HepG2 (cell line): Measurements from ENCODE around the gene RASA3. TPM values are rescaled to one million over a fixed set of nuclear protein-coding genes. Genes with fewer than 3 reads are reported as not detected.

Experiments used
- ATAC-seq: fragments of 200-7000 bp; cut with Tn5 transposase; 3 replicates; pipeline ENCODE4 v1.9.1; 2020; ENCODE audit warnings: mild to moderate bottlenecking, moderate library complexity
- BruUV-seq: library from RNA; stranded (reverse); fragments of 400-500 nt; replicated peaks from 2 replicates; lab custom pipeline; 2021; lab: Mats Ljungman, UMichigan
- CTCF ChIA-PET: fragments of 300-600 bp; formaldehyde crosslinking; extraction: SDS; loops from one replicate; lab custom pipeline; 2021; ENCODE audit warnings: low total read pairs, inconsistent platforms, low intra/inter-chr PET ratio; lab: Yijun Ruan, JAX
- POLR2A ChIA-PET: fragments of 350-600 bp; sonication (Branson Sonifier 250); formaldehyde crosslinking; loops from one replicate; lab custom pipeline; 2020; ENCODE audit warnings: antibody characterized with exemption, inconsistent platforms; lab: Yijun Ruan, JAX
- DNase-seq: peaks from one replicate; pipeline ENCODE4 v3.0.0-alpha.2; 2015; ENCODE audit warnings: low spot score
- FAIRE-seq: peaks from 3 replicates; lab custom pipeline; 2011; peaks lifted over from hg19 to GRCh38; lab: Jason Lieb, UNC
- H2AFZ ChIP-seq: one replicate; pipeline ENCODE4 v1.6.1; 2011; ENCODE audit warnings: low read length, inconsistent platforms
- H3K27ac ChIP-seq: fragments of 300-600 bp; 3 replicates; pipeline ENCODE4 v1.8.0; 2011; ENCODE audit warnings: mixed run types, mild to moderate bottlenecking, mixed read lengths, low read length, inconsistent platforms; ENCODE audit not compliant: insufficient read depth; ENCODE audit errors: extremely low read length
- H3K27me3 ChIP-seq, 2 experiments: fragments of 200-600 bp in 1 of 2; 2 replicates in 1 of 2; 3 replicates in 1 of 2; pipeline versions ENCODE4 v1.6.0 to v1.8.0; 2011; ENCODE audit warnings: low read length in 2 of 2, mild to moderate bottlenecking in 2 of 2, moderate library complexity in 2 of 2, inconsistent platforms in 1 of 2; ENCODE audit not compliant: insufficient read depth in 2 of 2, control insufficient read depth in 1 of 2
- H3K36me3 ChIP-seq, 2 experiments: fragments of 200-600 bp in 1 of 2; replicated peaks in 1 of 2; 2 replicates in 1 of 2; 3 replicates in 1 of 2; pipeline versions ENCODE4 v1.5.1 to v1.8.0; 2011; ENCODE audit warnings: low read length in 2 of 2, inconsistent platforms in 1 of 2; ENCODE audit not compliant: insufficient read depth in 2 of 2, control insufficient read depth in 1 of 2
- H3K4me1 ChIP-seq: 2 replicates; pipeline ENCODE4 v1.5.1; 2012; ENCODE audit warnings: low read length, inconsistent platforms; ENCODE audit not compliant: insufficient read depth
- H3K4me2 ChIP-seq: 2 replicates; pipeline ENCODE4 v1.6.0; 2011; ENCODE audit warnings: low read depth, low read length, inconsistent platforms
- H3K4me3 ChIP-seq, 3 experiments: fragments of 200-600 bp in 1 of 3; sonication (generic), shearing (Covaris generic) in 1 of 3; replicated peaks in 1 of 3; 2 replicates each; pipeline ENCODE4 v1.5.1; 2011 to 2016; ENCODE audit warnings: low read length in 3 of 3, inconsistent platforms in 2 of 3, low read depth in 2 of 3, mild to moderate bottlenecking in 2 of 3, control low read depth in 1 of 3, mixed read lengths in 1 of 3; ENCODE audit not compliant: insufficient read depth in 1 of 3
- H3K79me2 ChIP-seq: one replicate; pipeline ENCODE4 v1.6.1; 2011; ENCODE audit warnings: low read length, inconsistent platforms; ENCODE audit not compliant: insufficient read depth
- H3K9ac ChIP-seq: 2 replicates; pipeline ENCODE4 v1.6.0; 2011; ENCODE audit warnings: mild to moderate bottlenecking, low read depth, low read length, inconsistent platforms; ENCODE audit not compliant: insufficient read depth
- H3K9me3 ChIP-seq: 2 replicates; pipeline ENCODE4 v1.5.1; 2012; ENCODE audit warnings: mild to moderate bottlenecking, low read length
- H4K20me1 ChIP-seq: 2 replicates; pipeline ENCODE4 v1.6.0; 2011; ENCODE audit warnings: inconsistent platforms, mild to moderate bottlenecking, low read length, moderate library complexity; ENCODE audit not compliant: insufficient read depth
- CREB1 ChIP-seq, 2 experiments: fragments of 450-650 bp in 1 of 2; IDR thresholded peaks; 2 replicates each; pipeline ENCODE4 v1.6.1; 2016 to 2017; ENCODE audit warnings: control low read depth in 1 of 2, mild to moderate bottlenecking in 1 of 2, missing compliant biosample characterization in 1 of 2, missing genetic modification characterization in 1 of 2
- IRF1 ChIP-seq: sonication (generic); formaldehyde crosslinking; IDR thresholded peaks from 2 replicates; pipeline ENCODE4 v1.4.0; 2020; ENCODE audit warnings: low read depth, mild to moderate bottlenecking, missing genetic modification reagents
- MNT ChIP-seq: fragments of 450-650 bp; IDR thresholded peaks from 2 replicates; pipeline ENCODE4 v1.6.1; 2016
- POLR2A ChIP-seq, 2 experiments: IDR thresholded peaks; 2 replicates each; pipeline ENCODE4 v1.6.1; 2011; ENCODE audit warnings: low read depth in 2 of 2, low read length in 2 of 2, mild to moderate bottlenecking in 1 of 2, moderate library complexity in 1 of 2; ENCODE audit not compliant: insufficient read depth in 1 of 2
- SALL1 ChIP-seq: sonication (generic); formaldehyde crosslinking; IDR thresholded peaks from 2 replicates; pipeline ENCODE4 v1.8.0; 2022; ENCODE audit warnings: mild to moderate bottlenecking, missing genetic modification reagents
- SRF ChIP-seq: IDR thresholded peaks from 2 replicates; pipeline ENCODE4 v1.6.1; 2011; ENCODE audit warnings: mild to moderate bottlenecking, low read depth, low read length, moderate library complexity
- TSC22D2 ChIP-seq: sonication (generic); formaldehyde crosslinking; IDR thresholded peaks from 2 replicates; pipeline ENCODE4 v1.5.1; 2020; ENCODE audit warnings: missing genetic modification reagents, mild to moderate bottlenecking, borderline replicate concordance
- ZNF296 ChIP-seq: sonication (generic); formaldehyde crosslinking; conservative IDR thresholded peaks from 2 replicates; pipeline ENCODE4 v1.5.0; 2020; ENCODE audit warnings: mild to moderate bottlenecking, missing genetic modification reagents
- ZNF329 ChIP-seq: sonication (generic); formaldehyde crosslinking; IDR thresholded peaks from 2 replicates; pipeline ENCODE4 v1.9.0; 2021; ENCODE audit warnings: low read depth, mild to moderate bottlenecking, missing genetic modification reagents
- WGBS: methylation state at CpG from one replicate; pipeline ENCODE4 v1.1.6; 2017; ENCODE audit warnings: low lambda C conversion rate; 5-methylcytosine and 5-hydroxymethylcytosine counted together
- in situ Hi-C: cut with HindIII; loops from 2 replicates; pipeline ENCODE4 v1.10.0; 2017; ENCODE audit warnings: low pct_unique_long_range_greater_than_20kb; ENCODE audit not compliant: extremely low pct_ligation_motif_present
- intact Hi-C: fragments of 100-400 bp; cut with micrococcal nuclease; formaldehyde crosslinking; loops from one replicate; pipeline ENCODE4 v1.10.0; 2022; ENCODE audit not compliant: unreplicated experiment
- polyA plus RNA-seq, 8 experiments: library from polyadenylated mRNA; depleted of rRNA in 3 of 8; stranded (reverse) in 7 of 8; unstranded in 1 of 8; fragments of >200 nt; fragmentation: Illumina TruSeq in 4 of 8; extraction: Trizol in 4 of 8; gene quantifications; 2 replicates each; pipeline versions ENCODE4 v1.2.1 to v1.2.3, GENCODE V29; 2011 to 2016; ENCODE audit warnings: low read depth in 4 of 8, missing spikeins in 1 of 8, mixed read lengths in 1 of 8; ENCODE audit not compliant: insufficient read depth in 1 of 8
- total RNA-seq, 5 experiments: library from RNA; depleted of rRNA; stranded (reverse); fragments of >200 nt; fragmentation: Illumina TruSeq; extraction: Trizol; gene quantifications; 2 replicates each; pipeline ENCODE4 v1.2.3, GENCODE V29; 2016; ENCODE audit warnings: low read depth in 1 of 5

The RASA3 gene
- total and polyA plus RNA-seq, 2 of the 13 experiments (the other 11 are each of a cell fraction or from before 2014, with no cell fraction given): 0.05 TPM; not detected in 1

- Histone ChIP-seq H3K27ac (no peak overlapping the region), H3K9ac (no peak overlapping the region), H2AFZ (no peak overlapping the region), H3K27me3 (peaks cover 2 to 10% of the 10 kb centered on the region in 2 experiments; a peak in 3 of 5 replicates), H3K9me3 (no peaks in the 10 kb centered on the region), H3K4me3 (no peak overlapping the region), H4K20me1 (no peaks in the 10 kb centered on the region), H3K36me3 (no peaks in the 10 kb centered on the region), H3K4me2 (no peak overlapping the region), H3K4me1 (no peaks in the 10 kb centered on the region), H3K79me2 (no peaks in the 10 kb centered on the region)
- WGBS: 48% methylated on average over 12 of the region's 12 CpGs
- POLR2A ChIA-PET: no interaction called here
- DNase-seq (no peak), ATAC-seq (no peak), FAIRE-seq (no peak)
- intact Hi-C loops: no loop called here
- TF ChIP-seq CREB1 (IDR thresholded peaks at IDR 0.05) (0 out of 2 replicates have a peak, but pooled peaks have one; percentile 28), CREB1 (CRISPR knock-in tag; IDR thresholded peaks at IDR 0.05) (no peak), SRF (no peak)
- BruUV-seq: no TSS peak
- in situ Hi-C loops: no loop called here
- CTCF ChIA-PET: no interaction called here
These were observed 151.8 kb downstream of the RASA3 start for GRCh38 chr13:113980489-113981064.

- no peaks in the 10 kb centered on the region for H3K36me3 ChIP-seq
- H3K9me3 ChIP-seq: no peaks in the 10 kb centered on the region
- ATAC-seq: no peak
- intact Hi-C loops: no loop called here
- WGBS: 28% methylated on average over 20 of the region's 20 CpGs
- H3K9ac ChIP-seq: no peak overlapping the region
- peaks cover 2 to 13% of the 10 kb centered on the region in 2 experiments; a peak in 3 of 5 replicates for H3K27me3 ChIP-seq
- no peaks in the 10 kb centered on the region for H4K20me1 ChIP-seq
- H3K4me3 ChIP-seq: no peak overlapping the region
- H3K4me2 ChIP-seq: no peak overlapping the region
- in situ Hi-C loops: no loop called here
- CTCF ChIA-PET: no interaction called here
- no peak overlapping the region for H3K27ac ChIP-seq
- H2AFZ ChIP-seq: no peak overlapping the region
- no peaks in the 10 kb centered on the region for H3K79me2 ChIP-seq
- no peak for TF ChIP-seq POLR2A (IDR thresholded peaks at IDR 0.05; ENCODE audit: insufficient read depth in 1 of 2, low read depth in 2 of 2, low read length in 2 of 2)
- no peak for TF ChIP-seq TSC22D2 (CRISPR knock-in tag)
- peak; percentile 100 for TF ChIP-seq MNT
- TF ChIP-seq ZNF296 (CRISPR knock-in tag): no peak
- no peak for TF ChIP-seq ZNF329
- TF ChIP-seq IRF1 (CRISPR knock-in tag): no peak
- no peak for TF ChIP-seq SALL1
- TF ChIP-seq, all 625 proteins: peak for 1
- no peak for DNase-seq
- no TSS peak for BruUV-seq
- POLR2A ChIA-PET: no interaction called here
- no peak for FAIRE-seq
- H3K4me1 ChIP-seq: no peaks in the 10 kb centered on the region
These were observed 152.5 kb downstream of the RASA3 start for GRCh38 chr13:113979791-113980471.
